GM18505 (cell line): Measurements from ENCODE around the gene CAMK2D.

Source experiments
- ATAC-seq: cut with Tn5 transposase; IDR thresholded peaks from one replicate; pipeline ENCODE4 v1.9.1; 2021; ENCODE audit not compliant: unreplicated experiment
- POLR2A ChIP-seq: IDR thresholded peaks from 4 replicates; pipeline ENCODE4 v1.6.1; 2011; ENCODE audit warnings: borderline replicate concordance; ENCODE audit not compliant: insufficient read depth, insufficient read length; ENCODE audit errors: extremely low read depth

Gene CAMK2D

DNA sequence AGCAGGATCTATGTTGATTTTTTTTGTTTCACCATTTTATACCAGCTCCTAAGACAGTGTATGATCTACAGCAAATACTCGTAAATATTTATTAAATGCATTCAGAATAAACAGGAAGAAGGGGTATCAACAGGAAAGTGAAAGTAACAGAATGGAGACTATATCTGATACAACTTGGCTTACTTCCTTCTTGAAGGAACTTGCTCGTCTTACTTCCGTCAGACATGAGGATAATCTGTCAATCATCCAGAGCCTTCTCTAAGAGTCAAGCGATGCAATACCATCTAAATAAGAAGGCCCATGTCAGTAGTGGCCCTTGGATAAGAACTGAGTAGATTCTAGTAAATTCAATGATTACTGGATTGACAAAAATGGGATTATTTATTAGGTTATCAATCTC, 84.2 kb downstream of the CAMK2D start:
- ATAC-seq: no peak
- no peak for TF ChIP-seq POLR2A

DNA sequence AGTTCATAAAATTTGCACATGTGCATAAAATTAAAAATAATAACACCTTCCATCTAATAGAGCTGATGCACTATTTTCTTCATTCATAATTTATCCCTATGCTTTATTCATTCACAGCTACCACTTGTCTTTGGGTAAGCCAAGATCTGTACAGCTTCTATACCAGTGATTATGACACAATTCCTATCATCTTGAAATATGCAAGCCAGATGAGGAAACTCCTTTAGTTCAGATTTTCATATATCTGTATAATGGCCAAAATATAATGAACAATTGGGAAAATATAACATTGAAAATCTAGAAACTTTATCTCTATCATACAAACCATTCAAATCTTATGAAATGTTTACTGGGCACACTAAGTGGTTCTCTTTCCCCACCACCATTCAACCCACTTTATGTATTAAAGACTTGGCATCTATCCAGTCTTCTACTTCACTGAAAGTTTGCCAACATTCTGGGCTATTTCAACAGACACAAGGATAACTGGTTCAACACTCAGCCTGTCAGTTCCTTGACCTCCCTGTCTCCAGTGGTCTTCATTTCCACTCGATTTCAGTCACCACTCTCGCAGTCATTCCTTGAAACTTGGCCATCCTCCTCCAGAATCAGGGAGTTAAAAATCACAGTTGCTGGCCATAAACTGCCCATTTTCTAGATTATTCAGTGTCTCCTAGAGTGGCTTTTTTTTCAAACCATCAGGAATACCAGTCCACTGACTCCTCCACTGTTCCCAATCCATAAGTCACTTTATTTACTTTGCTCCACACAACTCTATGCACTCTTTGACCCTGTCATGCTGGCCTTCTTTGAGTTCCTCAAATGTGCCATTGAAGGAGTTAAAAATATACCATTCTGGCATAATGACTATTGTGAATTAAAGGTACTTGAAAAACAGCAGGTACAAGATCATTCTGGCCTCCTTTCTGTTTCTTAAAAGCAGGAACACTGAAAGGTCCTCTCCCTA, 85.5 kb downstream of the CAMK2D start:
- TF ChIP-seq POLR2A: no peak
- no peak for ATAC-seq

DNA sequence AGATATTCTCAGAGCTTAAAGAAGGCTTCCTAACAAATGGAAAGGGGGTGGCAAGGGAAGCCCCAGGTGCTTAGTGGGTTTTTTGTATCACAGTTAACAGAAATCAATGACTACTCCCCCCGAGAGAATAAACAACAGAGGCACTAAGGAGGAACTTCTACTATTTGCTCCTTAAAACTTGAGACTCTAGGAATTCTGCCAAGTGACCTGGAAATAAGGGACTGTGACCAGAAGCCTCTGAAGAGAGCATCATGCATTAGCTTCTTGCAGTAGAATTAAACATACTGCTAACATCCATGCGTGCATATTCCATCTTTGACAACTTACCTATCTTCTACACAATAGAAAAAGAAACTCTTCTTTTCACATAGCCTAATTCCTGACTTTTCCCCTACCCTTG, 86.8 kb downstream of the CAMK2D start:
- TF ChIP-seq POLR2A: no peak
- ATAC-seq: no peak

DNA sequence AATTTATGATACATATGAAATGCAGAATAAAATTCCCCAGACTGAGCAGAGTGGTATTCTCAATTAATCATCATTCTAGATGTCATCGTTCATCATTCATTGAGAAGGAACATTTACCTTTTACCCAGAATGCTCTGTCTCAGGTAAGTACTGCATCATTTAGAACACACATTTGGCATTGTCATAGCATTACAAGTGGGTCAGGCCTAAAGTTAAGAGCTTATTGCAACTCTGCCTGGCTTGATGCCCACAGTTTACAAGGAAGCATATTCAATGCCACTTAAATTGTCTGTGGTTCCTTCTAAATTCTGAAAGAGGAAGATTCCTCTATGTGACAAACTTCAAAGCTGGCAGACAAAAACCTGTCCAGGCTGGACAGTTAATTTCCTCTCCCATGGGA, 87.3 kb downstream of the CAMK2D start:
- ATAC-seq: no peak
- TF ChIP-seq POLR2A: no peak

DNA sequence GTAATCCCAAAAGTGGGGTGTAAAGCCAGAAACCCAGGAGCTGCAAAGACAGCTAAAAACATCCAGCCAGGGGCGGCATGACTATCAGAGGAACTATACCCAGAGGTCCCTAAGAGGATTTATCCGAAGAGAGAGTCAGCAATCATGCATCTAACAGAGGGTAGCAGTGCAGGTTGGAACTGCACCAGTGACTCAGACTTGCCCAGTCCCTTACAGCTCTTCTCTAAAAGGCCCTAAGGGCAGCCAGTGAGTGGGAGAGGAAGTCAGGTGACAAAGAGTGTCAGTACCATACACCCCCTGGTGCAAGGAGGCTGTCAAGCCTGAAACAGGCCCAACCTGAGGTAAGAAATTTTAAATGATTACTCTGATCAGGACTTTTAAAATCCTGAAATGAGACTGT, 88.1 kb downstream of the CAMK2D start:
- TF ChIP-seq POLR2A: no peak
- ATAC-seq: peak; percentile 88

DNA sequence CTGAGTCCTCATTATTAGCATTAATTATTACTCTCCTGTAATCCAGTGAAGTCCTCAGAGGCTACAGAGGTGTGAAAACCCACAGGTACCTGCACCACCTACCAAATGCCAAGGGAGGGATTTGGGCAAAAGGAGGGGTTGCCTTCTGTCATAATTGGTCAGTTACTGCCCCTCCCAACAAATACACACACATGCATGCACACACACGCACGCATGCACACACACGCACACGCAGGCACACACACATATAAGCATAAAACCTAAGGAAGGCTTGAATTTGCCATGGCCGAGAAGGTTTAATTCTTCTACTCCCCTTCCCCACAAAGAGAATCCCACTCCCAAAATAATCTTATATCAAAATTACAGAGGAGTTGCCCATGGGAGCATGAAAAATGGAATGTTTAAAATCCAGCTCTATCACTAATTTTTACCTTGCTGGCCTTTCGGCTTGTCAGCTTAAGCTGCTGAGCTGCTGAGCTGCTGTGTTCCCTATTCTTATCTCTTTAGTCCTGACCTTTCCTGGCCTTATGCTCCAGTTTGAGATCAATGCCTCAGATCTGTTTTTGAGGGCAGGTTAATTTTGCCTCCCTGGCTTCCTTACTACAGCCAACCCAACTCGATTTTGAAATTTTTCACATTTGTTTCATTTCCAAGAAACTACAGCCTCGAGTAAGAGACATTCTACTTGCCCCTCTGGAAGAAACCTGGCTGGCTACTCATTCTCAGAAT, 95.0 kb downstream of the CAMK2D start:
- ATAC-seq: no peak
- no peak for TF ChIP-seq POLR2A

DNA sequence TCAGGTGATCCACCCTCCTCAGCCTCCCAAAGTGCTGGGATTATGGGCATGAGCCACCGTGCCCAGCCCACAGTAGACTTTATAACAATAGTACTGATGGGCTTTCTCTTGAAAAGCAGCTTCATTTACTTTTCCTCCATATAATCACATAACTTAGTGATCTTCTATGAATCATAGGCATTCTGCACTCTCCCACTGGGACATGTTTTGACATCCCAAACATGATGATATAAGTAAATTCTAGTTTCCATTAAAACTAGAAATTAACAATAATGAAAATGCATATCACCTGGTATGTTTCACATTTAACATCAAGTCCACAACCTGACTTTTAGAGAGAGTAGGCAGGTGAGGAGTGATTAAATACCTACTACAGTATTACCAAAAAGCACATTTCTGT, 96.5 kb downstream of the CAMK2D start:
- ATAC-seq: no peak
- no peak for TF ChIP-seq POLR2A

DNA sequence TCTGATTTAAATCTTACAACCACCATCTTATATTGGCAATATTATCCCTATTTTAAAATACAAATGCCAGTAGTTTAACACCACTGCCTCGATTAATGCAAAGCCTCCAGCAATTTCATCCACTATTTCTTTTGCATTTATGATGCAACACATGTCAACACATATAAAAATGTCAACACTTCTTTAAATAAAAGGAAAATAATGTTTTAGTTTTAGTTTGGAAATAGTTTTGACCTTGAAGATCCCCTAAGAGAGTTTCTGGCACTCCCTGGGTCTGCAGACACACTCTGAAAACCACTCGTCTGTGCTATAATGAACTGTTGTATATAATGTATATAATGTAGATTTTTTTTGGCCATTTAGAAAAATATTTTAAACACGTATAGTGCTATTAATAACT, 99.0 kb downstream of the CAMK2D start:
- no peak for TF ChIP-seq POLR2A
- no peak for ATAC-seq

DNA sequence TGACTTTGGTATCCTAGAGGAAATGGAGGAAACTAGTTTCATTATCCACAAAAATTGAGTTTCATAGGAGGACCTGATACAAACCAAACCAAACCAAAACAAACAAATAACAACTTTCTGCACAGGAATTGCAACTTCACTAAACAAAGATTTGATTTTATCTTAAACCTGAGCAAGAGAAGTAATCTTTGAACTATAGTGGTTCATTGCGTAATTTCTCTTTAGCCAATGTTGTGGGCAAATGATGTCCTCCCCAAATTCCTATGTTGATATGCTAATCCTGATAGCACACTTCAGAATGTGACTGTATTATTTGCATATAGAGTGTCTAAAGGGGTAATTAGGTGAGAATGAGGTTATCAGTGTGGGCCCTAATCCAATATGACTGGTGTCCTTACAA, 102.4 kb downstream of the CAMK2D start:
- TF ChIP-seq POLR2A: no peak
- ATAC-seq: no peak

DNA sequence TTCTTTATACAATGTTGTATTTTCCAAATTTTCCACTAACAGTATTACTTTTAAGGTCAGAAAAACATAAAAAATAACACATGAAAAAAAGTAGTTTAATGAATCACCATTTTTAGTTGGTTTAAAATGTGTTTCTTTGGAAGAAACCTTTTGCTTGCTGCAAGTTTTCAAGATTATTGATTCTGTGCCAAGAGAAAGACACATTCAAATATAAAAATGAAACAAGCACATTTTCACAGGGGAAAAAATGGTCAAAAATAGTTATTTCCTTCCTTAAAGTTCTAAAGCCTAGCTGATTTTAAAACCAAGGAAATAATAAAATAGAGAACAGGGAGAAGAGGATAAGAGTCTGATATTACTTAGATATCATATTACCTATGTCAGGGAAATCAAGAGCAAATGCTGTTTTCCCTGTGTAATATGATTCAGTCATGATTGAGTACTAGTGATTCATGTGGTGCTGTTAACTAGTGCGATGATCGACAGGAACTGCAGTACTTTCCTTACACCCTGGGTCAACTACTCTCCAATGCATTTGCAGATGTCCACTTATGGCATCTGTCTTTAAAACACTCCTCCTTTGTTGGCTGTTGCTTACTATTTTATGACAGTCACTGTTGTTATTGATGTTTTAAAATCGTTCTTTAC, 103.8 kb downstream of the CAMK2D start:
- ATAC-seq: no peak
- no peak for TF ChIP-seq POLR2A

DNA sequence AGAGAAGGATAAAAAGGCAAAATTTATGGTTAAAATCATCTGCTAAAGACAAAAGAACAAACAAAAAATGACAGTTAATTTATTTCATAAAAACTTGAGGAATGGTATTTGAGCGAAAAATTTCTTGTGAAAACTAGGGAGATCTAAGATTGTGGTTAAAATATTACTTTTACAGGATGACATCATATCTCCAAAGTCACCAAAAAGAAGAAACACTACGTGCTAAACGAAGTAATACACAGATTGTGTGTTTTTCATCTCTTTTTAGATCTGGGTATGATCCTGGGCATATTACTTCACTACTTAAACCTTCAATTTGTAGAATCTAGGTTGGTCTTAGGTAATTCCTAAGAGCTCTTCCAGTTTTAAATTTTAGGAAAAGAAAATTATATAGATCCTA, 107.7 kb downstream of the CAMK2D start:
- no peak for TF ChIP-seq POLR2A
- ATAC-seq: no peak

DNA sequence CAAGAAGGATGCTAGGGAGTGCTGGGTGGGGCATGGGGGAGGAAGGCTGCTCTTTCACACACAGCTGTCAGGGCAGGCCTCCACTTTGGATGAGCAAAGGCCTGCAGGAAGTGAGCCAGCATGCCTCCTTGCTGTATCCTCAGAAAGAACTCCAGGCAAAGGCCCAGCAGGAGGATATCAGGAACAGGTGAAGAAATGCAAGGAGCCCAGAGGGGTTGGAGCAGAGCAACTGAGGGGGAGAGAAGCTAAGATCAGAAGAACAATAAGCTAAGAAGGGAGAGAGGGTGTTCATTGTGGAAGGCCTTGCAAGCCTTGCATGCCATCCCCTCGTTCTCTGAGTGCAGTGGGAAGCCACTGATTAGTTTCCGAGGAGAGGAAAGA, 115.1 kb downstream of the CAMK2D start:
- TF ChIP-seq POLR2A: no peak
- no peak for ATAC-seq

DNA sequence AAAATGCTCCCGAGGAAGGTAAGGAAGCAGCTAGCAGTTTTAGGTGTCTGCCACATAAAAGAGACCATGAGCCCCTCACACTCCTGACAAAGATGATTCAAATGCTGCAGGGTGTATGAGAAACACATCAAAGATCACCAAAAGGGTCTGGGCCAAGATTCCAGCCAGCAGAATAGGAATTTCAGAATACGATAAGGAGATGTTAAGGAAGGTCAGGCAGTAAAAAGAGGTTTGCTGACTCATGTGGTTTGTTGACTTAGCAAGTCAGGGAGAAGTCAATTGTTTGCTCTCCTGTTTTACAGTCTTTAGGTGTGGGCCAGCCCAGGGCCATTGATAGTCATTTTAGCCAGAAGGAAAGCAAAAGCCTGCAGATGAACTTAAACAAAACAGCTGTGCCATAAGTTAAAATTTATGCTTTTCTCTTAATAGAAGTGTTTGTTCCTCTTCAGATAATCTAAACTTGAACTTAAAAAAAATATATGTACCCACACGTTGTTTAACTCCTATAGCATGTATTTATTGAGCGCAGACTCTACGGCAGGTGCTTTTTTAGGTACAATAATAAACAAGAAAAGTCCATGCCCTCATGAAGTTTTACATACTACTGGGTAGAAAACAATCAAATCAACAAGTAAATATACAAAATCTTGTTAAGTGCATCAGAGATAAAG, 115.6 kb downstream of the CAMK2D start:
- no peak for ATAC-seq
- TF ChIP-seq POLR2A: no peak
